HuH-7.5 (cell line): ENCODE data around the gene TTYH1.

Experiments
- DNase-seq: peaks from one replicate; pipeline ENCODE4 v3.0.0; 2011; ENCODE audit warnings: low spot score

TTYH1 gene

DNA sequence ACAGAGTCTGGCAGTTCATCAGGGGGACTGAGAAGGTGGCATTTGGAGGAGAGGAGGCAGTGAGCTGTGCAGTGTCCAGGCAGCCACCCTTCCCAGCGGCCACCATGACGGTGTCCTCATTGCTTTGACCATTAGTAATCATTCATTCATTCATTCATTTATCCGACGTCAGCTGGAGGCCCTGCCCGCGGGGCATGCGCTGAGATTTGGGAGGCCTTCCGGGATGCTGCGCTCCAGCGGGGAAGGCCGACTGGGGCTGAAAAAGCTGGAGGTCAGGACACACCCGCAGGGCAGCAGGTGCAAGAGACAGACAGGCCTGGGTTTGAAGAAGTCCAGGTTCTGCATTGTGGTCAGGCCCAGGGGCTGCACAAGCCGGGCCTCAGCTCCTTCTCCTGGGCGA, 8.9 kb downstream of the TTYH1 start:
- no peak for DNase-seq

DNA sequence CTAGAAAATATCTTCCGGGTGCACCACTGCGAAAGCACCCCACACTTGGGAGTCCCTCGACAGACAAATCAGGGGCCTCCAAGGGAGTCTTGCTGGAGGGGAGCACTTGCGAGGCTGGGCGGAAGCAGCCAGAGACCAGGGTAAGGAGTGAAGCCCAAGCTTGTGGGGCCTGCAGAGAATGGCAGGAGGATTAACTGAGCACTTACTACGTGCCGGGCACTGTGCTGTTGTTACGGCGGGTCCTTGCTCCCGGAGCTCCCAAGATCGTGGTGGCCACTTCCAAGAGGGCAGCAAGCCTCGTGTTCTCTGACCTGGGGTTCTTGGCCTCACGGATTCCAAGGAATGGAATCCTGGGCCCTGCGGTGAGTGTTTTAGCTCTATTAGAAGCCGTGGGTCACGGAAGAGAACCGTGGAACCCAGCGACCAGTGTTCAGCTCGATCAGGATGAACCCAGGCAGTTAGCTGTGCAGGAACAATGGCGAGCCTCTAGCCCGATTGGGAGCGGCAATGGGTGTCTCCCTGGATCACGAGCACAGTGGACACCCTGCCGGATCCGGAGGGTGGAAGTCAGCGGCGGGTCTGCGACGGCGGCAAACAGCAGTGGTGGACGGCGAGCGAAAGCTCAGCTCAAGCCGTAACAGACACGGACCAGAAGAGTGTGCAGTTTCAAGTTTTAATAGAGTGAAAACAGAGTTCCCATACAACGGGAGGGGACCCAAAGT, 9.6 kb downstream of the TTYH1 start:
- DNase-seq = no peak

DNA sequence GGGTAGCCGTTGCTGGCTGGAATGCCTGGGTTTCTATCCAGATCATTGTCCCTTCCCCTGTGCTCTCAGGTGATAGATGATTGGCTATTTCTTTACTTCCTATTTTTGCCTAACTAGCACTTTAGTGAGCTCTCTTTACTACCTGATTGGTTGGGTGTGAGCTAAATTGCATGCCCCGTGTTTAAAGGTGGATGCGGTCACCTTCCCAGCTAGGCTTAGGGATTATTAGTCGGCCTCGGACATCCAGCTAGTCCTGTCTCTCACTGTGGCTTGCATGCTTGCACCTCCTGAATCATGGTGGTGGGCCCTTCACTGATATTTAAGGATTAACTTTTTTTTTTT, 10.1 kb downstream of the TTYH1 start:
- no peak for DNase-seq

DNA sequence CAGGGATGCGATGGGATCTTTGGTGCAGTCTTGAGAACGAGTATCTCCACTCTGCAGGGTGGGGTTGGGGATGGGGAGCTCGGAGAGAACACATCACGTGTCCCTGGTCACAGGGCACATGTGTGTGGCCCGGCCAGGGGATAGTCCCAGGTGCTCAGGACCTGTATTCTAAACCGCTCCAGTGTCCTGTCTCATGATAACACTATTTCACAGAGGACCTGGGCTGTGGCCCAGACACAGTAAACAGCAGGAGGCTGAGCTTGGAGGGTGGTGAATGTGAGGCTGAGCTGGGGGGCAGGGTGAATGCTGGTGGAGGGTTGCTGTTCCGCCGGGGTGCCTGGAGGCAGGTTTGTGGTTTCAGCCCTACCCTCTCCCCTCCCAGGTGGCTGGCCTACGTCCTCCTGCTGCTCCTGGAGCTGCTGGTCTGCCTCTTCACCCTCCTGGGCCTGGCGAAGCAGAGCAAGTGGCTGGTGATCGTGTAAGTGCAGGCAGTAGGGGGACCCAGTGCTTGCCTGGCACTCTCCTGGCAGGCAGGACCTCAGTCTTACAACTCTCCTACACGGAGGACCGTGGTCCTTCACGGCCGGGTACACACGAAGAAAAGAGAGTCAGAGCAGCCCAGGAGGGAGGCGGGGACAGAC, 11.1 kb downstream of the TTYH1 start:
- DNase-seq = no peak

DNA sequence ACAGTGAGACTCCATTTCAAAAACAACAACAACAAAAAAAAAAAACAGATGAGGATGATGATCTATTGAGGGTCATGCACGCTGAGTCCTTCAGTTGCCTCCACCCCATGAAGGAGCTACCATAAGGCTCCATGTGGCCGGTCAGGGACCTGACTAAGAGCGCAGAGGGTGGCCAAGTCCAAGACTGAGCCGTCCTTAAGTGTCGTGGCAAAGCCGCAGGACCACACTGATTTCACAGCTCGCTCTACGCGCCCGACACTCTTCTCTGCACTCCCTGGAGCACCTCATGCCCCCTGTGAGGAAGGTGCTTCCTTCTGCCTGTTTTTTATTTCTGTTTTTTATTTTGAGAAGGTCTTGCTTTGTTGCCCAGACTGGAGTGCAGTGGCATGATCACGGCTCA, 12.3 kb downstream of the TTYH1 start:
- no peak for DNase-seq

DNA sequence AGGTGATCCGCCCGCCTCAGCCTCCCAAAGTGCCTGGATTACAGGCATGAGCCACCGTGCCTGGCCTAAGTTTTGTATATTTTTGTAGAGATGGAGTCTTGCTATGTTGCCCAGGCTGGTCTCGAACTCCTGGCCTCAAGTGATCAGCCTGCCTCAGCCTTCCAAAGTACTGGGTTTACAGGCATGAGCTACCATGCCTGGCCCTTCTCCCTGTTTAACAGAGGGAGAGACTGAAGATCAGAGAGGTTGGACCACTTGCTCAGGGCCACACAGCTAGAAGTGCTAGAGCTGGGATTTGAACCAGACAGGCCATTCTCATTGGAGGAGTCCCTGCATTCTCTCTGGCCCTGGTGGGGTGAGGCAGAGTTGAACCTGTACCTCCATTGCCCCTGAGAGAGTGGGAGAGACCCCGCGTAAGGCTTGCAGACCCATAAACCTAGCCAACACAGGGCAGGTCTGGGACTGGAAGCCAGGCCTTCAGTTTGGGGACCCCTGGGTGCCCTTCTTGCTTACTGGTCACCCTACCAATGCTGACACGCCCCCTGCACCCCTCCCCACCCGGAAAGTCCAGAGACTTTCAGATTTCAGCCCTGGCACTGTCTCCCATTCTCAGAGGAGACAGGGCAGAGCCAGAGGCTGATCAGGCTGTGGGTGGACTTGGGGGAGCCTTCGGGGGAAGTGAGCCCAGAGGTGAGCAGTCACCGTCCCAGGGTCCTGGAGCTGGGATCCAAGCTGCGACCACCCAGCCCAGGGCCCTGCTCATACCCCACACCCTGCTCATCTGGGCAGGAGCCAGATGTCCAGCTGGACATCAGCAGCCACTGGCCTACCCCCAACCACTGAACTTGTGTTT, 13.3 kb downstream of the TTYH1 start:
- DNase-seq = no peak

DNA sequence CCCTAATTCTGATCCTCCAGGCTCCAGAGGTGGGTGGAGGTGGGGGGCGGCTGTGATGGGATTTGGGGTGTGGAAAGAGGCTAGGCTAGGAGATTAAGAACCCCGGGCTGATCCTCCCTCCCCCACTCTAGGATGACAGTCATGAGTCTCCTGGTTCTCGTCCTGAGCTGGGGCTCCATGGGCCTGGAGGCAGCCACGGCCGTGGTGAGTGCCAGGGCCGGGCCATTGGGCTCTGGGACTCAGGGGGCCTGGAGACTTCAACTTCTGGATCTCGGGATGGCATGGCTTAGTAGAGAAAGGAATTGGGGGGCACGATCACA, 13.9 kb downstream of the TTYH1 start:
- no peak for DNase-seq

DNA sequence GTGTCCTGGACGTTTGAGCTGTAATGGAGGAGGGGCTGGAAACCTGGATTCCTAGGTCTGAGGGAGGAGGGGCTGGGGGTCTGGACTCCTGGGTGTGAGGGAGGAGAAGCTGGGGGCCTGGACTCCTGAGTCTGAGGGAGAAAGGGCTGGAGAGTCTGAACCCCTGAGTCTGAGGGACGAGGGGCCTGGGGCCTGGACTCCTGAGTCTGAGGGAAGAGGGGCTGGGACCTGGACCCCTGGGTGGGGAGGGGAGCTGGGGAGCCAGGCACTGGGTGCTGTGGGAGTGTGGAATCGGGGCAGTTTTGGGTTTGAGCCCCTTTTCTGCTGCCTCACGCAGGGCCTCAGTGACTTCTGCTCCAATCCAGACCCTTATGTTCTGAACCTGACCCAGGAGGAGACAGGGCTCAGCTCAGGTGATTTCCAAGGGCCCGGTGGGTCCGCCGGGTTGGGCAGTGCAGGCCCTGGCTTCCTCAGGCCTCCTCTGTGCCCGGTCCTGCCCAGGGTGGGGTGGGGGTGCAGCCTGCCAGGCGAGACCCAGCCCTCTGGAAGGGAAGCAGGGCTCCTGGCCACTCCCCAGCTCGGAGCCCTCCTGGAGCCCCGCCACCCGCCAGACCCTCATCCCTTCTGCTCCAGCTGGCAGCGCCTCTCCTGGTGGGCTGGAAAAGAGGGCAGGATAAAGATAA, 14.4 kb downstream of the TTYH1 start:
- no peak for DNase-seq

DNA sequence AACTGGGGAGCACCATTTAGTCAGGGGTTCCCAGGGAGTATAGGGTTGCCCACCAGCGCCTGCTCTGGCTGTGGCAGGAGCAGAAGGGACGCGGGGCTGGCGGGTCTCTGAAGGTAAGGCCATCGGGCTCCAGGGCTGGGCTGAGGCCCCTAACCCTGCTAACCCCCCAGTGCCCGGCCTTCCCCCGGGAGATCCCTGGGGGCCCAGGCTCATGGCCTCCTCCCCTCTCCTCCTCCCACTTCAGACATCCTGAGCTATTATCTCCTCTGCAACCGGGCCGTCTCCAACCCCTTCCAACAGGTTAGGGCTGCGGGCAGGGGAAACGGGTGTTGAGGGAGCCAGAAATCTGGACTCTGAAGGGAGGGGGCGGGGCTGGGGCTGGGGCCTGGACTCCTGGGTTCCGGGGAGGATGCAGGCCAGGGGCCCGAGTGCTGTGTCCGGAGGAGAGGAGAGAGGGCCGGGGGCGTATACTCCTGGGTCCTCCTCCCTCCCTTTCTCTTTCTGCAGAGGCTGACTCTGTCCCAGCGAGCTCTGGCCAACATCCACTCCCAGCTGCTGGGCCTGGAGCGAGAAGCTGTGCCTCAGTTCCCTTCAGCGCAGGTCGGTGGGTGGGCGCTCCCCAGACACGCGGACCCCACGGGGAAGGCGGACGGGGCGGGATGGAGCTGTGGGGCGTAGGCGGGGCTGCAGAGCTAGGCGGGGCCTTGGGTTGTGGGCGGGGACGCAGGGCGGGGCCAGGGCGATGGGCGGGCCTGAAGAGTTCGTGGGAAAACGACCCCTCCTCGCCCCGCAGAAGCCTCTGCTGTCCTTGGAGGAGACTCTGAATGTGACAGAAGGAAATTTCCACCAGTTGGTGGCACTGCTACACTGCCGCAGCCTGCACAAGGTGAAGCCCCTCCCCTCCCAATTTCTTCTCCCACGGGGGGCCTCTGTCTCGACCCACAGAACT, 15.3 kb downstream of the TTYH1 start:
- DNase-seq = no peak

DNA sequence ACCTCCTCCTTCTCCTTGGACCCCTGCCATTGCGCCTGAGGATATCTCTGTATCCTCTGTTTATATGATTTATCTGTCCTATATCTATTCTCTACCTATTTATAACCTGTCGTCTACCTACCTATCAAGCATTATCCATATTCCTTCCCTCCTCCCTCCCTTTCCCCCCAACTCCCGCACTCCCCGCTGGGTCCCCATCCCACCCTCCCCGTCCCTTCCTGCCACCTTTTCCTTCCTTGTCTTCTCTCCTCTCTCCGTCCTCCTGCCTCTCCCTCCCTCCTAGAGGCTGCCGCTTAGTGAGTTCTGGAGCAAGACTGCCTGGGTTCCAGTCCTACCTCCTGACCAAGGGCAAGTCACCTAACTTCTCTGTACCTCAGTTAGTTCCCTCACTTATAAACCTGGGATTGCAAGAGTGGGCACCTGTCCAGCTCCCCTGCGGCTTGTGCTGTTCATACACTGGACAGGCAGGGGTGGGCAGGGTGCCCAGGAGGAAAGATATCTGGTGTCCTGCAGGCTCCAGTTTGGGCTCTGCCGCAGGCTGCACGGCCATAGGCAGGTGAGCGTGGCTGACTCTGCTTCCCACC, 16.1 kb downstream of the TTYH1 start:
- no peak for DNase-seq

DNA sequence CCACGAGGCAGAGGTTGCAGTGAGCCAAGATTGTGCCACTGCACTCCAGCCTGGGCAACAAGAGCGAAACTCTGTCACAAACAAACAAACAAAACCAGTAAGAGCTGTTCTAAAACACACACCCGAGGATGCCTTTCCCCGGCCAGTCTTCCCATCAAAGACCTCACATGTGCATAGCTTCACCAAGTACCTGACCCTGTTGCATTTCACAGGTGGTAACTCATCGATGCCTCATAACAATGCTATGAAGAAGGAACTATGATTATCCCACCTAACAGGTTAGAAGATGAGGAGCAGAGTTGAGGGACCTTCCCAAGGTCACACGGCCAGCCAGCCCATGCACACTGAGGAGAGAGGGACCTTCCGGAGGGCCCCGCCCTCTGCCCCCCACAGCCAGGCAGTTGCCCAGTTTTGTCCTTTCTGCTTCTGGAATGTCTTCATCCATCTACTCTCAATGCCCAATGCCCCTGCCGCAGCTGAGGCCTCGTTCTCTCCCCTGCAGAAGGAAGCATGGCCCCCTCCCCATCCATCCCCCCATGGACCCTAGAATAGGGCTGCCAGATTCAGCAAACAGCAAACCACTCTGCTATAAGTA, 17.0 kb downstream of the TTYH1 start:
- DNase-seq = no peak

DNA sequence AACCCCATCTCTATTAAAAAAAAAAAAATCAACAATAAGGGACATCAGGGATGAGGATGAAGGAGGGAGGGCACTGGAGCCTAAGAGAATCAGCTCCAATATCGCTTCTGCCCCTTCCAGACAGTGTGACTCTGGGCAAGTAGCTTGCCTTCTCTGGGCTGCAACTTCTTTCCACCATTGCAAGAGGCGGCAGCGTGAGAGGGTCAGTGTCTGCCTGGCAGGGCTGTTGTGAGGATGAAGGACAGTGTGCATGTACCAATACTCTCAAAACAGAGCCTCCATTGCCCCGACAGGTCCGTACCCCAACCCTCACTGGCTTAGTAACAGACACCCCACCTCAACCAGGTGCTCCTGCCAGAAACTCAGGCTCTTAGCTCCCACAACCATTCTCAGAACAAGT, 18.4 kb downstream of the TTYH1 start:
- no peak for DNase-seq

DNA sequence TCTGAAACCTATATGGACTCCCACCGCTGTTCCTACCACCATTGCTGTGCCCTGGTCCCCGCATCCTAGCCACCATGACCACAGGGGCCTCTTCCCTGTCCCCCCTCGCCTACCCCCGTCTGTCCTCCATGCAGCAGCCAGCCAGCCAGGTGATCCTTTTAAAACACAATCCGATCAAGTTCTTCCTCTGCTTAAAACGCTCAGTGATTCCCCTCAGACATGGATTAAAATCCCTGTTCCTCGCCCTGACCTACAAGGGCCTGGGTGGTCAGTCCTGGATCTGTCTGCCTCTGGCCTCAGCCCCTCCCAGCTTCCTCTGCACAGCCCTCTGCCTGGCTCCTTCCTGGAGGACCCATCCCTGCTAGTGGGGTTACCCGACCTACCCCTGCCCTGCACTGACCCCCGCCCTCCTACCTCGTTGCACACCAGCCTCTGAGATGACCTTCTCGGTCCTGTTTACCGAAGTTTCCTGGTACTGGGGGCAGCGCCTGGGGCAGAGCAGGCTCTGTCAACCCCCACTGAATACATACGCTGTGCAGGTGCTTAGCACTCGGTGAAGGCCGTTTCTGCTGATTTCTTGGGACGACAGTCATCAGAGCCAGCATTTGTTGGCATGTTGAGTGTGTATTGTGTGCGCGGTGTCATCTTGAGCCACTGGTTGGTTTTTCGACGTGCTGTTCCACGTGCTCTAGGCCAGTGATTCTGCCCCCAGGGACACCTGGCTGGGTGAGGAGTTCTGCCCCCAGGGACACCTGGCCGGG, 19.0 kb downstream of the TTYH1 start:
- no peak for DNase-seq

DNA sequence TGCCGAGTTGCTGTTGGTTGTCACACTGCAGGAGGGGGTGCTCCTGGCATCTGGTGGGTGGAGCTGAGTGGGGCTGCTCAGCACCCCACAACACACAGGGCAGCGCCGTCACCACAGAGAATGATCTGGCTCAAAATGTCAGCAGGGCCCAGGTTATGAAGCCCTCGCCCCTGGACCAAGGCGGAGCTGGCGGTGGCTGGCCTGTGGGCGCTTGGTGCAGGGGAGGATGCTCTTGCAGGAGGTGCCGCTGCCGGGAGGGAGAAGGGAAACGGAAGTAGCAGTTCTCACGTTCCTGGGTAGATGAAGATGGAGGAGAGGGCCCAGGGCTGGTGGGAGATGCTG, 19.6 kb downstream of the TTYH1 start:
- DNase-seq = no peak

DNA sequence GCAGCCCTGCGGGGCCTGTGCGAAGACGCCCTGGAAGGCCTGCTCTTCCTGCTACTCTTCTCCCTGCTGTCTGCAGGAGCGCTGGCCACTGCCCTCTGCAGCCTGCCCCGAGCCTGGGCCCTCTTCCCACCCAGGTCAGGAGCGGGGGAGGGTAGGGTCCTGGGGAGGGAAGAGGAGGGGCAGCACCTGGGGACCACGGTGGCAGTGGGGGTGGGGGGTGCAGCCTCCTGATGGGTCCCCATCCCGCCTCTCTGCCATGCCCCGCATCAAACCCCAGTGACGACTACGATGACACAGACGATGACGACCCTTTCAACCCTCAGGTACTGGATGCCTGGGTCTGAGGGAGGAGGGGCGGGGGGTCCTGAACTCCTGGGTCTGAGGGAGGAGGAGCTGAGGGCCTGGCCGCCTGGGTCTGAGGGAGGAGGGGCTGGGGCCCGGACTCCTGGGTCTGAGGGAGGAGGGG, 20.3 kb downstream of the TTYH1 start:
- DNase-seq = no peak

DNA sequence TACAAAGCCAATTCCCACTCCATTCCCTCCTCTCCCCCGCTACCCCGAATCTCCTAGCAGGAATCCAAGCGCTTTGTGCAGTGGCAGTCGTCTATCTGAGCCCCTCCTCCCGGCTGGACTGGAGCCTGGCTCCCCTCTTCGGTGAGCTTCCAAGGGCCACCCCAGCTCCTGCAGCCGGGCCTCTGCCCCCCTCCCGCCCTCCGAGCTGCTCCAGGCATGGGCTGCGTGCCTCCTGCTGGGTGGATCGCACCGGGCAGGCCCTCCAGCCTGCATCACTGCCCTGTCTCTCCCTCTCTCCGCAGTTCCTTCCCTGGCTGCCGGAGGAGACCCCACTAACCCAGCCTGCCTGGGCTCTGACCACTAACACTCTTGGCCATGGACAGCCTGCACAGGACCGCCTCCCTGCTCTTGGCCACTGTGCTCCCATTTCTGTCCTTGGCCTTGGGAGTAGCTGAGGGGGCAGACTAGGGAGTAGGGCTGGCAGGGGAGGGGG, 20.8 kb downstream of the TTYH1 start:
- no peak for DNase-seq

DNA sequence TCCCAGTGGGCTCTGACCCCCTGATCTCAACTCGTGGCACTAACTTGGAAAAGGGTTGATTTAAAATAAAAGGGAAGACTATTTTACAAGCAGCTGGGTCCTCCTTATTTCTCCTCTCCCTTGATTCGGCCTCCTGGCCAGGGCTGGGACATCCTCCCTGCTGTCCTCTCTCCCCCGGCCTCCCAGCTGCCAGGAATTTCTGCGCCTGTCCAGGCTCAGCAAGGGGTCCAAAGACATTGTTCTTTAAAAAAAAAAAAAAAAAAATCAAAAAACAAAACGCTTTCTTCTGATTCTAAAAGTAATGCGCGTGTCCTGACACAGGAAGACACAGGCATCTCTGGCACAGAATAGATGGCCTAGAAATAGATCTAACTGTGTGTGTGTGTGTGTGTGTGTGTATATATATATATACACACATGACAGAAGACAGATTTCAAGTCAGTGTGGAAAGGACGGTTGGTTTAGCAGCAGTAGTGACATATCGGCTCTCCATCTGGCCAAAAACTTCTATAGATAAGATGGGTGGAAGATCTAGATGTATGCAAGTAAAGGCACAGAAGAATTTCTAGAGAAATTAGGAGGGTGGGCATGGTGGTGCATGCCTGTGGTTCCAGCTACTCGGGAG, 21.5 kb downstream of the TTYH1 start:
- DNase-seq = no peak

DNA sequence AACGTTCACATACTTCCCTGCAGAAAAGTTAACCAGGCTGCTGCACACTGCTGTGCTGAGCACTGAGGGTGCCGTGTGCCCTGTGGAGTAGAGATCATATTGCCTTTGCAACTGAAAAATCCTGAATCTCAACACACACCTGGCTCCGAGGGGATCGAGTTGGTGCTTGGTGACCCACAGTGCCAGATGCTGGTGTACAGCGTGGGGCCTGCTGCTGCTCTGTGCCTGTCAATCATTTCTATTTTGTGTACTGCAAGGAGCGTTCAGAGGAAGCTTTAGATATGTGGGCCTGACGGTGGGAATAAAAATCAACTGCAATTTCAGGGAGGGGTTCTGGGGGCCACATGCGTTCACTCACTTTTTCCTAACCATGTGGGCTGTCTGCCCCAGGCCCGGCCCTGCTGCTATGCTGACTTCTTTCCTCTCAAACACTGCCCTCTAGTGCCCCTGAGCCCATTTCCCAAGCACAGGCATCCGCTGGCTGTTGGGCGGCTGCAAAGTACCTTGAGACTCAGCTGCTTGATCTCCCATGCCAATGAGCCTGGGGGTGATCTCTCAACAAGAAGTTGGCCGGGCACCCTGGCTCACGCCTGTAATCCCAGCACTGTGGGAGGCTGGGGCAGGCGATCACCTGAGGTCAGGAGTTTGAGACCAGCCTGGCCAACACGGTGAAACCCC, 24.0 kb downstream of the TTYH1 start:
- no peak for DNase-seq

DNA sequence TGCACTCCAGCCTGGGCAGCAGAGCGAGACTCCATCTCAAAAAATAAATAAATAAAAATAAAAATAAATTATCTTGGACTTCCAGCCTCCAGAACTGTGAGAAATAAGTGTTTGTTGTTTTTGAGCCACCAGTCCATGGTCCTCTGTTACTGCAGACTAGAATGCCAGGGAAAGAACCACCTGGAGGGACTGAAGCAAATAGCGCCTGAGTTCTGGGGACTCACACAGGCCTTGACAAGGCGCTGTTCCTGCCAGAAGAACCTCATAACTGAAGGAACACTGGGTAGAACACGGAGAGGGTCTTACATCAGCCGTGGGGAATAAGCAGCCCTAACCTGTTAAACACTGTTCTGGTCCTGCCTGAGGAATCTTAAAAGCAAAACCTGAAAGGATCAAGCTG, 25.4 kb downstream of the TTYH1 start:
- DNase-seq = no peak
